Measurements from ENCODE around the gene RAB10. TPM values are rescaled to one million over a fixed set of nuclear protein-coding genes. Genes with fewer than 3 reads are reported as not detected.

Gene RAB10
- total and polyA plus RNA-seq, 9 of the 15 experiments (the other 6 are each of a cell fraction or from before 2014, with no cell fraction given) = 25.1 to 214 (median 157) TPM

DNA sequence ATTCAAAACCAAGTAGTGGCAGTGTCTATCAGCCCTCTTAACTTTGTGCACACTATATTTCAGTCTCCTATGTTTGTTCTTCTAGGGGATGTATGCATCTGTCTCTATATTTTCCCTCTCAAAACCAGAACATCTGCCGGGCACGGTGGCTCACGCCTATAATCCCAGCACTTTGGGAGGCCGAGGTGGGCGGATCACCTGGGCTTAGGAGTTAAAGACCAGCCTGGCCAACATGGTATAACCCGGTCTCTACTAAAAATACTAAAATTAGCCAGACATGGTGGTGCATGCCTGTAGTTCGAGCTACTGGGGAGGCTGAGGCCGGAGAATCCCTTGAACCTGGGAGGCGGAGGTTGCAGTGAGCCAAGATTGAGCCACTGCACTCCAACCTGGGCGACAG, 129.1 kb downstream of the RAB10 start:
- TF ChIP-seq PHF20 (IDR thresholded peaks at IDR 0.05; ENCODE audit: partially characterized antibody) (no peak), CSDE1 (IDR thresholded peaks at IDR 0.05) (no peak), SMARCA5 (IDR thresholded peaks at IDR 0.05) (no peak), HMG20A (CRISPR knock-in tag; conservative IDR thresholded peaks at IDR 0.05) (no peak), ZNF57 (CRISPR knock-in tag; IDR thresholded peaks at IDR 0.05) (no peak), TCF7 (IDR thresholded peaks at IDR 0.05; ENCODE audit: borderline replicate concordance) (no peak), CBX2 (IDR thresholded peaks at IDR 0.05; ENCODE audit: insufficient read depth, low read length, poor library complexity, severe bottlenecking) (no peak), NUFIP1 (IDR thresholded peaks at IDR 0.05; ENCODE audit: partially characterized antibody) (no peak), NR2C1 (IDR thresholded peaks at IDR 0.05) (no peak), NR2C1 (tag; IDR thresholded peaks at IDR 0.05) (no peak), RBBP5 (IDR thresholded peaks at IDR 0.05; ENCODE audit: borderline replicate concordance, insufficient read depth, low read length, poor library complexity, severe bottlenecking) (no peak), ZKSCAN3 (CRISPR knock-in tag; IDR thresholded peaks at IDR 0.05) (no peak), HNRNPLL (IDR thresholded peaks at IDR 0.05; ENCODE audit: low read depth, low read length, poor library complexity, severe bottlenecking) (no peak)
- TF ChIP-seq, protein P1, sequence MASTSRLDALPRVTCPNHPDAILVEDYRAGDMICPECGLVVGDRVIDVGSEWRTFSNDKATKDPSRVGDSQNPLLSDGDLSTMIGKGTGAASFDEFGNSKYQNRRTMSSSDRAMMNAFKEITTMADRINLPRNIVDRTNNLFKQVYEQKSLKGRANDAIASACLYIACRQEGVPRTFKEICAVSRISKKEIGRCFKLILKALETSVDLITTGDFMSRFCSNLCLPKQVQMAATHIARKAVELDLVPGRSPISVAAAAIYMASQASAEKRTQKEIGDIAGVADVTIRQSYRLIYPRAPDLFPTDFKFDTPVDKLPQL (IDR thresholded peaks at IDR 0.05; ENCODE audit: extremely low read depth, insufficient read length) = no peak
- TF ChIP-seq, protein P2, sequence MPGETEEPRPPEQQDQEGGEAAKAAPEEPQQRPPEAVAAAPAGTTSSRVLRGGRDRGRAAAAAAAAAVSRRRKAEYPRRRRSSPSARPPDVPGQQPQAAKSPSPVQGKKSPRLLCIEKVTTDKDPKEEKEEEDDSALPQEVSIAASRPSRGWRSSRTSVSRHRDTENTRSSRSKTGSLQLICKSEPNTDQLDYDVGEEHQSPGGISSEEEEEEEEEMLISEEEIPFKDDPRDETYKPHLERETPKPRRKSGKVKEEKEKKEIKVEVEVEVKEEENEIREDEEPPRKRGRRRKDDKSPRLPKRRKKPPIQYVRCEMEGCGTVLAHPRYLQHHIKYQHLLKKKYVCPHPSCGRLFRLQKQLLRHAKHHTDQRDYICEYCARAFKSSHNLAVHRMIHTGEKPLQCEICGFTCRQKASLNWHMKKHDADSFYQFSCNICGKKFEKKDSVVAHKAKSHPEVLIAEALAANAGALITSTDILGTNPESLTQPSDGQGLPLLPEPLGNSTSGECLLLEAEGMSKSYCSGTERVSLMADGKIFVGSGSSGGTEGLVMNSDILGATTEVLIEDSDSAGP (CRISPR knock-in tag; IDR thresholded peaks at IDR 0.05) = no peak
- TF ChIP-seq, protein P3, sequence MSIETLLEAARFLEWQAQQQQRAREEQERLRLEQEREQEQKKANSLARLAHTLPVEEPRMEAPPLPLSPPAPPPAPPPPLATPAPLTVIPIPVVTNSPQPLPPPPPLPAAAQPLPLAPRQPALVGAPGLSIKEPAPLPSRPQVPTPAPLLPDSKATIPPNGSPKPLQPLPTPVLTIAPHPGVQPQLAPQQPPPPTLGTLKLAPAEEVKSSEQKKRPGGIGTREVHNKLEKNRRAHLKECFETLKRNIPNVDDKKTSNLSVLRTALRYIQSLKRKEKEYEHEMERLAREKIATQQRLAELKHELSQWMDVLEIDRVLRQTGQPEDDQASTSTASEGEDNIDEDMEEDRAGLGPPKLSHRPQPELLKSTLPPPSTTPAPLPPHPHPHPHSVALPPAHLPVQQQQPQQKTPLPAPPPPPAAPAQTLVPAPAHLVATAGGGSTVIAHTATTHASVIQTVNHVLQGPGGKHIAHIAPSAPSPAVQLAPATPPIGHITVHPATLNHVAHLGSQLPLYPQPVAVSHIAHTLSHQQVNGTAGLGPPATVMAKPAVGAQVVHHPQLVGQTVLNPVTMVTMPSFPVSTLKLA (conservative IDR thresholded peaks at IDR 0.05) = no peak
- in situ Hi-C loops (cut with MboI) = no loop called here
- POLR2A ChIA-PET = no interaction called here

More for the DNA sequence above, 129.1 kb downstream of the RAB10 start:
- Histone ChIP-seq H3K36me3 (ENCODE audit: control insufficient read depth, insufficient read depth, low read length) (no peaks in the 10 kb centered on the region), H4K20me1 (replicated peaks; ENCODE audit: control insufficient read depth, insufficient read depth, low read length) (no peaks in the 10 kb centered on the region), H3K4me2 (ENCODE audit: insufficient read depth, low read length) (no peak overlapping the region), H2AFZ (ENCODE audit: low read depth, low read length) (peak overlapping the region; percentile 4; the same call in 1 of the 2 replicates), H3K4me3 (no peak overlapping the region), H3K4me1 (replicated peaks in 1 of 2; ENCODE audit: control insufficient read depth in 2 of 2, insufficient read depth in 2 of 2, low read length in 2 of 2) (no peaks in the 10 kb centered on the region; a peak in 1 of 5 replicates), H3K9ac (ENCODE audit: insufficient read depth in 1 of 2, low read depth in 2 of 2, low read length in 2 of 2) (no peak overlapping the region), H3K9me3 (replicated peaks; ENCODE audit: control insufficient read depth, insufficient read depth, low read depth, low read length) (no peaks in the 10 kb centered on the region), H3K27me3 (ENCODE audit: control insufficient read depth in 2 of 2, insufficient read depth in 2 of 2, low read length in 2 of 2) (peaks cover 0 to 5% of the 10 kb centered on the region in 2 experiments; a peak in 2 of 5 replicates), H3K27ac (ENCODE audit: extremely low read depth, low read depth, low read length) (no peak overlapping the region), H3K79me2 (ENCODE audit: control insufficient read depth, insufficient read depth, low read length) (no peaks in the 10 kb centered on the region), H3K9me1 (ENCODE audit: control insufficient read depth, insufficient read depth, low read length) (no peaks in the 10 kb centered on the region)
- WGBS (ENCODE audit: insufficient coverage, low coverage, missing lambda C conversion rate) = 29% methylated on average over 10 of the region's 10 CpGs
- ATAC-seq (no peak), DNase-seq (ENCODE audit: extremely low read depth in 1 of 4, low spot score in 3 of 4) (no peak), FAIRE-seq (no peak)
- CTCF ChIA-PET (ENCODE audit: low intra/inter-chr PET ratio) = no interaction called here
- intact Hi-C loops (cut with micrococcal nuclease) = no loop called here
- BruUV-seq (replicated peaks) = no TSS peak
